ENCODE results near the gene DNAJC1. TPM values are rescaled to one million over a fixed set of nuclear protein-coding genes. Genes with fewer than 3 reads are reported as not detected.

DNAJC1 gene
- total RNA-seq, 1 donor, result 25.8 TPM

GRCh38 chr10:21946946-21947345 lies 56.6 kb downstream of the DNAJC1 start:
- no peak overlapping the region for H3K4me3 ChIP-seq (ENCODE audit: low read depth, low read length)
- DNase-seq (ENCODE audit: low read depth), result no peak
- TF ChIP-seq CTCF (IDR thresholded peaks at IDR 0.05; ENCODE audit: insufficient read depth, low read length), result no peak

- peak; percentile 41 for DNase-seq (ENCODE audit: low read depth)
- no peak for TF ChIP-seq CTCF (IDR thresholded peaks at IDR 0.05; ENCODE audit: insufficient read depth, low read length)
- no peak overlapping the region for H3K4me3 ChIP-seq (ENCODE audit: low read depth, low read length)
Observed at GRCh38 chr10:21944727-21945386, 58.7 kb downstream of the DNAJC1 start.

GRCh38 chr10:21943633-21944265 lies 59.8 kb downstream of the DNAJC1 start:
- DNase-seq (ENCODE audit: low read depth), result no peak
- no peak overlapping the region for H3K4me3 ChIP-seq (ENCODE audit: low read depth, low read length)
- no peak for TF ChIP-seq CTCF (IDR thresholded peaks at IDR 0.05; ENCODE audit: insufficient read depth, low read length)

GRCh38 chr10:21935439-21936023 lies 68.0 kb downstream of the DNAJC1 start:
- no peak overlapping the region for H3K4me3 ChIP-seq (ENCODE audit: low read depth, low read length)
- no peak for DNase-seq (ENCODE audit: low read depth)
- TF ChIP-seq CTCF (IDR thresholded peaks at IDR 0.05; ENCODE audit: insufficient read depth, low read length), result no peak

GRCh38 chr10:21934307-21934706 lies 69.2 kb downstream of the DNAJC1 start:
- no peak for DNase-seq (ENCODE audit: low read depth)

GRCh38 chr10:21929070-21929469 lies 74.5 kb downstream of the DNAJC1 start:
- TF ChIP-seq CTCF (IDR thresholded peaks at IDR 0.05; ENCODE audit: insufficient read depth, low read length), result no peak
- no peak overlapping the region for H3K4me3 ChIP-seq (ENCODE audit: low read depth, low read length)
- DNase-seq (ENCODE audit: low read depth), result no peak

More at GRCh38 chr10:21934307-21934706, 69.2 kb downstream of the DNAJC1 start:
- no peak for TF ChIP-seq CTCF (IDR thresholded peaks at IDR 0.05; ENCODE audit: insufficient read depth, low read length)
- no peak overlapping the region for H3K4me3 ChIP-seq (ENCODE audit: low read depth, low read length)

All from fibroblast of the aortic adventitia (primary cell).